ENCODE data around the gene NFATC2.

GRCh38 chr20:51398083-51398482 lies 144.4 kb downstream of the NFATC2 start:
- TF ChIP-seq CTCF (conservative IDR thresholded peaks at IDR 0.05; ENCODE audit: low read length) = no peak
- no peak for TF ChIP-seq EZH2phosphoT487 (IDR thresholded peaks at IDR 0.05; ENCODE audit: borderline replicate concordance)
